ENCODE data around the gene STRA6.

STRA6 gene

GRCh38 chr15:74206801-74207281 lies 4.3 kb upstream of the STRA6 start:
- H3K4me3 ChIP-seq (ENCODE audit: low read depth, low read length), result no peak overlapping the region
- TF ChIP-seq CTCF (IDR thresholded peaks at IDR 0.05; ENCODE audit: low read depth, low read length), result no peak

- no peak overlapping the region for H3K4me3 ChIP-seq (ENCODE audit: low read depth, low read length)
- TF ChIP-seq CTCF (IDR thresholded peaks at IDR 0.05; ENCODE audit: low read depth, low read length), result no peak
Observed at GRCh38 chr15:74205582-74205947, 3.0 kb upstream of the STRA6 start.

- H3K4me3 ChIP-seq (ENCODE audit: low read depth, low read length), result no peak overlapping the region
- no peak for TF ChIP-seq CTCF (IDR thresholded peaks at IDR 0.05; ENCODE audit: low read depth, low read length)
Observed at GRCh38 chr15:74203914-74204431, 1.4 kb upstream of the STRA6 start.

- H3K4me3 ChIP-seq (ENCODE audit: low read depth, low read length), result no peak overlapping the region
- TF ChIP-seq CTCF (IDR thresholded peaks at IDR 0.05; ENCODE audit: low read depth, low read length), result no peak
Observed at GRCh38 chr15:74201710-74202420, 722 bp downstream of the STRA6 start.

GRCh38 chr15:74200871-74201419 lies 1.6 kb downstream of the STRA6 start:
- no peak for TF ChIP-seq CTCF (IDR thresholded peaks at IDR 0.05; ENCODE audit: low read depth, low read length)
- H3K4me3 ChIP-seq (ENCODE audit: low read depth, low read length), result no peak overlapping the region

GRCh38 chr15:74200412-74200815 lies 2.2 kb downstream of the STRA6 start:
- no peak overlapping the region for H3K4me3 ChIP-seq (ENCODE audit: low read depth, low read length)
- no peak for TF ChIP-seq CTCF (IDR thresholded peaks at IDR 0.05; ENCODE audit: low read depth, low read length)

- no peak for TF ChIP-seq CTCF (IDR thresholded peaks at IDR 0.05; ENCODE audit: low read depth, low read length)
Observed at GRCh38 chr15:74199297-74199652, 3.3 kb downstream of the STRA6 start.

More at GRCh38 chr15:74199297-74199652, 3.3 kb downstream of the STRA6 start:
- no peak overlapping the region for H3K4me3 ChIP-seq (ENCODE audit: low read depth, low read length)

Data from WI38 (cell line).